ENCODE data around the gene VWA8.
"Not testable (repeated sequence)": the region's sequence is repeated elsewhere in the genome, so short reads cannot be mapped to it uniquely, and the experiment has no call there.

The VWA8 gene

DNA sequence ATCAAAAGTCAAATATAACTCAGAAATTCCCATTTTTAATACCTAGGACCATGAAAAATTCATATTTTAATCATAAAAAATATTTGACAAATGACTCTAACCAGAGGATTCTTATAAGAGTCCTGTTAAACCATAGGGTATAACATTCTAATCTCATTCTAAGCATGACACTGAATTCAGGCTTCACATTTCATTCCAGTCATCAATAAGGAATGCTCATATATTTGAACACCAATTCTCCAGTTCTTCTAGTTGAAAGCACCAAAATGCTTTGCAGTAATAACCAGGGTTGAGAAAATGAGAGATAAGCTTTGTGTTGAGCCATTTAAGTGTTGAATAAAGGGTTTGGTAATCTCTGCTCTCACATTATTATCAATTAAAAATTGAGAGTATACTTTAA is 147.5 kb downstream of the VWA8 start:
- no peak for DNase-seq (ENCODE audit: low read depth, low spot score)
- no peak overlapping the region for H3K27ac ChIP-seq

DNA sequence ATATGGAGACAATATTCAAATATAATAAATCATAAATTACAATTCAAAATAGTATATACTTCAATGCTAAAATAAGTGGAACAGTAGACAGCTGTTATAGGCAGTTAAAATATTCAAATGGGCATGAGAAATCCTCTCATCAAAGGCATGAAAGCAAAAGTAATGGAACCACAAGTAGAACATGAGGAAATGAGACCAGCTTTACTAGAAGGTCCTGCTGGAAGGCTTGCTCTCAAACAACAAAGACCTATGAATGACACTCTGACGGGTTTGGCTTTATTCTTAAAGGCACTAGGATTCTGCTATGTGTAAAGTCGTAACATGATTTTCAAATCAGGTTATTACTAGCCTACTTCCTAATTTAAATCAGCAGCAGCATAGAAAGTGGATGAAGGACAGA is 148.1 kb downstream of the VWA8 start:
- DNase-seq (ENCODE audit: low read depth, low spot score): no peak
- no peak overlapping the region for H3K27ac ChIP-seq

DNA sequence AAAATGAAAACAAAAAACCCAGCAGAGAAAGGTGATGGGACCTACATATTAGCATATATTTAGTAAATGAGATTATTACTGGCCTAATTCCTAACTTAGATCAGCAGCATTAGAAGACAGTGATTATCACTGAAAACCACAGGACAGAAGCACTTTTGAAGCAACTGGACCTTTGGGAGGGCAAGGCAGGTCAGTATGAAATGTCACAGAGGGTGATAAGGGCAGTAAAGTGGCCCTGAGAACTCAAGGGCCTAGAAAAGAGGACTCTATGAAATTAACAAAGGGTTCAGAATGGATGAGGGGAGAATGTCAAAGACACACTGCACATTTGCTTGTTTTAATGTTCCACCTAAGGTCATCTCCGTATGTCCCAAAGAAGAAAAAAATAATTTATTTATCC is 148.7 kb downstream of the VWA8 start:
- no peak overlapping the region for H3K27ac ChIP-seq
- no peak for DNase-seq (ENCODE audit: low read depth, low spot score)

DNA sequence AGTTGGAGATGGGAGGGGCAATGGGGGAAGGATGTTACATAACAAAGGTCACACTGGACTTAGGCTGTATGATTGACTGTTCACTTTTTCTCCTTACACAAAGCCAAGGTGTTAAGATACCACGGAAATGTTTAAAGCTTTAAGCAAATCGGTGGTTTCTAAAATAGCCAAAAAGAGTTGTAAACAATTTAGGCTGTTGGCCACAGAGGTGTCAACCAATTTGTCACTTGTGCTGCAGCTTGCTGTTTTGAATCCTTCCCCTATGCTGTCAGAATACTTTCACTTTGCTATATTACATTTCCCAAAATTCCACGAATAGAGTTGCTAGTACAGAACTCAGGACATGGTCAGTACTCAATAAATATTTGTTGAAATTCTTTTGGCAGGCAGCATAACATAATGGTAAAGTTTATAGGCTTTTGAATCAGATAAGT is 149.3 kb downstream of the VWA8 start:
- no peak for DNase-seq (ENCODE audit: low read depth, low spot score)

DNA sequence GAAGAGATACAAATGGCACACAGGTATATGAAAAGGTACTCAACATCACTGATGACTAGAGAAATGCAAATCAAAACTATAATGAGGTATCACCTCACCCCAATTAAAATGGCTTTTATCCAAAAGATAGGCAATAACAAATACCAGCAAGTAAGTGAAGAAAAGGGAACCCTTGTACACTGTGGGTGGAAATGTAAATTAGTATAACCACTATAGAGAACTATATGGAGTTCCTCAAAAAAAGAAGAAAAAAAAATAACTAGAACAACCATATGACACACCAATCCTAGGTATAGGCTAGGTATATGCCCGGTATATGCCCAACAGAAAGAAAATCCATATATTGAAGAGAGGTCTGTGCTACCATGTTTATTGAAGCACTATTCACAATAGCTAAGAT is 150.9 kb downstream of the VWA8 start:
- no peak overlapping the region for H3K27ac ChIP-seq
- DNase-seq (ENCODE audit: low read depth, low spot score): no peak

More for the DNA sequence above, 149.3 kb downstream of the VWA8 start:
- H3K27ac ChIP-seq: no peak overlapping the region

DNA sequence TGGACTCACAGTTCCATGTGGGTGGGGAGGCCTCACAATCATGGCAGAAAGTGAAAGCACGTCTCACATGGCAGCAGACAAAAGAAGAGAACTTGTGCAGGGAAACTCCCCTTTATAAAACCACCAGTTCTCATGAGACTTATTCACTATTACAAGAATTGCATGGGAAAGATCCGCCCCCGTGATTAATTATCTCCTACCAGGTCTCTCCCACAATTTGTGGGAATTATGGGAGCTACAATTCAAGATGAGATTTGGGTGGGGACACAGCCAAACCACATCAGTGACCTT is 157.5 kb downstream of the VWA8 start:
- peak overlapping the region; percentile 70 for H3K27ac ChIP-seq
- not testable (repeated sequence) for DNase-seq (ENCODE audit: low read depth, low spot score)

DNA sequence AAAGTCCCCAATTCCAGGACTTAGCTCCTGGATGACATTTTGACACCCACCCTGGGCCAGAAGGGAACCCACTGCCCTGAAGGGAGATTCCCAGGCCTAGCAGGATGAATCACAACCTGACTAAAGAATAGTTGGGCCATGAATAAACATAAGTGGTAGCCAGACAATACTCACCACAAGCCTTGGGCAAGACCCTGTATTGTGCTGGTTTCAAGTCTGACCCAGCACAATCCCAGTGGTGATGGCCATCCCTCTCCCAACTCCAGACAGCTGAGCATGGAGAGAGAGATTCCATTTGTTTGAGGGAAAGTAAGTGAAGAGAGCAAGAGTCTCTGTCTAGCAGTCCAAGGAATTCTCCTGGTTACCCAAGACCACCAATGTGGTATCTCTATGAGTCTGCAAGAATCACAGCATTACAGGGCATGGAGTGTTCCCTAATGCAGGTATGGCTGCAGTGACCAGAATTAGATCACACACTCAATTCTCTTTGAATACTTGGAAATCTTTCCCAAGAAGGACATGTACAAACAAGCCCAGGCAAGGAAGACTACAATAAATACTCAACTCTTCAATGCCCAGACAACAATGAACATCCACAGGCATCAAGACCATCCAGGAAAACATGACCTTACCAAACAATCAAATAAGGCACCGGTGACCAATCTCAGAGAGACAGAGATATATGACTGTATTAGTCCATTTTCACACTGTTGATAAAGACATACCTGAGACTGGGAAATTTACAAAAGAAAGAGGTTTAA is 158.0 kb downstream of the VWA8 start:
- H3K27ac ChIP-seq: peak overlapping the region; percentile 70
- DNase-seq (ENCODE audit: low read depth, low spot score): peak; percentile 74

DNA sequence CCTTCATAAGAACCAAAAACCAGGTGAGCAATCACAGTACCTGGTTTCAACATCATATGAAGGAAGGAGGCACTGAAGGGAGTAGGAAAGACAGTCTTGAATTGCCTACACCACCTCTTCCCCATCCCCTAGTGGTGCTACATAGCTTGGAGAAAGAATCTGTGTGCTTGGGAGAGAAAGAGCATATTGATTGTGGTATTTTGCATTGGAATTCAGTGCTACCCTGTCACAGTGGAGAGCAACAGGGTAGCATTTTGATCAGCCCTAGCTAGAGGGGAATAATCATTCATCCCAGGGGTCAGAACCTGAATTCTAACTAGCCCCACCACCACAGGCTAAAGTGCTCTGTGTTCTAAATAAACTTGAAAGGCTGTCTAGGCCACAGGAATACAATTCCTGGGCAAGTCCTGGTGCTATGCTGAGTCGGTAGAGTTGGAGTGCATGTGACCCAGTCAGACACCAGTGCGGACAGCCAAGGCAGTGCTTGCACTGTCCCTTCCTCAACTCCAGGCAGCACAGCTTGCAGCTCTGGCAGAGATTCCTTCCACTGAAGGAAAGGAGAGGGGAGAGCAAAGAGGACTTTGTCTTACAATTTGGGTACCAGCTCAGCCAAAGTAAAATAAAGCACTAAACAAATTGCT is 158.7 kb downstream of the VWA8 start:
- no peak for DNase-seq (ENCODE audit: low read depth, low spot score)
- peak overlapping the region; percentile 70 for H3K27ac ChIP-seq

DNA sequence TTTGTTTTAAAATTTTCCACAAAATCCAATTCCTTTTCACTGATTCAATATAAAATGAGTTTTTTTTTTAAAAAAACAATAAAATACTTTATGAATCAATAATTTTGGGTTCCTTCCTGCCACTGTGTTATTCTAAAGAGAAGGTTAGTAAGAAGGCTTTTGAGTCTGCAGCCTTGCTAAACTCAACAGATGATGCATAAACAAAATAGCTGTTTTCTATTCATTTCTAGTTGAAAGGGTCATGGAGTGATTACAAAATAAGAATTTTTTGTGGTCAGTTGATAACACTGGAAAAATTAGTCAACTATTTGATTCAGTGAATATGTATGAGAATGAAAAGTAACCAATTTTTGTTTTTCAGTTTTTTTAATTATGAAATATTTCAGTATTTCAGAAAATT is 169.9 kb downstream of the VWA8 start:
- no peak for DNase-seq (ENCODE audit: low read depth, low spot score)
- no peak overlapping the region for H3K27ac ChIP-seq

DNA sequence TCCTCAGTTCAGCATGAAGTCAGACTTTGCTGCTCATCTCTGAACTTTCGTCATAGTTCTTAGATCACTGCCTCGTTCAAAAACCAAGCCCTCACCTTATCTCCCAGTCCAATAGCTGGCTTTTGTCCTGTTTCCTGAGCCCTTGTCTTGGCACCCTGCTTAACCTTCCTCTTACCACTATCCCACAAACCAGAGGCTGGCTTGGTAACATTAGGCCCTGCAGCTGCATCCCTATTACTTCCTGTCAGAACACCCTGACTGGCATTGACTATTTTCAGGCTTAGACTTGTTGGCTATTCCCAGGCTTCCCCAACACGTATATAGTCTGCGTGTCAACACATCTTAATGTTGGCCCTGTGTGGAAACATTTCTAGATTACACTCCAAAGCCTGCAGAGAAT is 172.4 kb downstream of the VWA8 start:
- no peak for DNase-seq (ENCODE audit: low read depth, low spot score)
- peak overlapping the region; percentile 24 for H3K27ac ChIP-seq

DNA sequence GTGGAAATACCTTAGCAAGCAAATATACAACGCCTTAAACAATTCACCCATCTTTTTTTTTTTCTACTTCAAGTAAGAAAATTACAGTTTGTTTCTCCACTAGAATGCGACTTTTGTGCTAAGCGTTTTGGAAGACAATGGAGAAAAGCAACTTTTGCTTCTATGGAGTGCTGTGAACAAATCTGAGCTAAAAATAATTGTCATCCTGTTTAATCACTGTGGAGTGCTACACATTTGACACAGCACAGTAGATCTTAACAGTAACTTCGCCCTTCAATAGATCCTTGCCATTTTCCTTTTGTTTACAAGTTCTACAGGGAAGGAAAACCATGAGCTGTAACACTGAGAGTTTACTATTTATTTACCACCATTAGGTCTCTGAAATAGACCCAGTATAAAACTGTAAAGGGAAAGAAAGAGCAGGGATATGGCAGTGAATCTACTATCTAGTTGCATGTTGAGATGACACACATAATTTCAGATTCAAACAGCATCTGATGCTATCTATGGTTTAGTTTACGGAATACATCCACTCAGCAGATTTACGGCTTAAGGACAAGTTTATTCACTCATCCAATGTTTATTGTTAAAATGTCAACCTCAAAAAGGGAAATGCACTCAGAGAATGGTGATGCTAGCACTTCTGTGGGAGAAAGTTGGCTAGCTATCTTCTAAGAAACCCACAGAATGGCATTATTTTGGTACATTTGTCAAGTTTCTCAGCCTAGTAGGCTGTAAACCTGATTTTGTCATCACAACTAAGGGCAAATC is 175.3 kb downstream of the VWA8 start:
- no peak for DNase-seq (ENCODE audit: low read depth, low spot score)
- H3K27ac ChIP-seq: no peak overlapping the region

DNA sequence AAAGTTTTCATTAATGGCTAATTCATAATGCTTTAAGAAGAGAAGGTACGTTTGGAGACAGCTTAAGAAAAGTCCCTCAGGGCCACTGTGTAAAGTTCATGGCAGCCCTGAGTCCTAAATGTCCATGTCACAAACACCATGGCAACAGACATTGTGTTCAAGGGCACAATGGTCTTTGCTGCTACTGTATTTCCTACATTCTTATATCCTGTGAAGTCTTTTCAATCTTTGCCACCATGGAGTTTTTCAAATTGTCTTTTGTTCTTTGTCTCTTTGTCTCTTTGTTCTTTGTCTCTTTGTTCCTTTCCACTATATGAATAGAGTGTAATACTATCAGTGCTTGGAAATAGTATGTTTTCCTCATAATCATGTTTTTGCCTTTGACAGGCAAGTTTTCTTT is 178.8 kb downstream of the VWA8 start:
- no peak overlapping the region for H3K27ac ChIP-seq
- no peak for DNase-seq (ENCODE audit: low read depth, low spot score)

DNA sequence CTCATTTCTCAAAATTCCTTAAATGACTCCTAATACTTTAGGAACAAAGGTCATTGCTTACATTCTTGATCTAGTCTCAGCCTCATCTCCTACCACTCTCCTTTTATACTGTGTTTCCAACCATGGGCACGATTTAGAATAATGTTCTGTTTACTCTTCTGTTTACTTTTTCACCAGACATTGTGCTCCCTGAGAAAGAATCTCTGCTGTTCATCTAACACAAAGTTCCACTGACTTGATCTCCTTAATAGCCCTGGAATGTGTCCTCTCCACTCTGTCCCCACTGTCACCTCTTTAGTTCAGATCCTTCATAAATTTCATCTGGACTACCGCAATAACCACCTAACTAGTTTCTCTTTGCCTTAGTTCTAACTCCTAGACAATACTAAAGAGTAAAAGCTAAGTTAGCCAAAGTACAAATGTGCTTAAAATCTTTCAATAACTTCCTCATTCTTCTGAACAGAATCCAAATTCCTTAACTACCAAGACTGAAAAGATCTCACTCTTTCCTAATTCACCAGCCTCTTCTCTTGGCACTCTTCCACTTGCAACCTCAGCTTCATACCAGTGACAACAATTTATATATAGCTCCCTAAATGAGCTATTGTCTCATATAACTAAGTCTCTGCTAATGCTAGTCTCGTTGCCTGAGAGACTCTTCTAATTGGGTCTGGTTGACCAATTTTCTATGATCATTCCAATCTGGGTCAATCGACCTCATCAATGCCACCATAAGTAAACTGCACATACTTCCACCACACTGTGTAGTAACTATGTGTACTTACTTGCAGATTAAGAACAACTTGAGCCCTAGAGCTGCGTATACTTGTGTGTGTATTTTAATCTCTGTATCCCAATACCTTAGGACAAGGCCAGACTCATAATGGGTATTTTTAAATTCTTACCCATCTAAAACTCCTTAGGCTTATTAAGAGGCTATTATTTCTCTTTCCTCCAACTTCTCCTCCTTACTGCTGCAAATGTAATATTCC is 179.9 kb downstream of the VWA8 start:
- H3K27ac ChIP-seq: no peak overlapping the region
- no peak for DNase-seq (ENCODE audit: low read depth, low spot score)

DNA sequence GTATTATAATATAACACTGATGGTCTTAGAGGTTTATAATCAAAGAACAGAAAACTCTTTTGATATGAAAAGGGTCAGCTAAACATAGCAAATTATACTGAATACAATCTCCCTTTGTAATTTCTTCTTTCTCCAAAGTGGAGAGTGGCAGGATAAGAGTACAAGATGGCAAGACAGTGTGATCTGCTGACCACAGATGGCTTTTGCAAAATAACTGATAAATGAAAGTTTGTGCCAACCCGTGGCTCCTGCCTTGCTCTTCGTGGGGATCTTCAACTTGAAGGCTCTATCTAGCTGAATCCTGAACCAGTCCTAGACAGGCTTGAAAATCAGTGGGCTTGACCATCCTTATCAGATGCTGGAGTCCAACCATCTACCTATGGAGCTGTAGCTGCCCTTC is 185.7 kb downstream of the VWA8 start:
- no peak overlapping the region for H3K27ac ChIP-seq
- DNase-seq (ENCODE audit: low read depth, low spot score): no peak

DNA sequence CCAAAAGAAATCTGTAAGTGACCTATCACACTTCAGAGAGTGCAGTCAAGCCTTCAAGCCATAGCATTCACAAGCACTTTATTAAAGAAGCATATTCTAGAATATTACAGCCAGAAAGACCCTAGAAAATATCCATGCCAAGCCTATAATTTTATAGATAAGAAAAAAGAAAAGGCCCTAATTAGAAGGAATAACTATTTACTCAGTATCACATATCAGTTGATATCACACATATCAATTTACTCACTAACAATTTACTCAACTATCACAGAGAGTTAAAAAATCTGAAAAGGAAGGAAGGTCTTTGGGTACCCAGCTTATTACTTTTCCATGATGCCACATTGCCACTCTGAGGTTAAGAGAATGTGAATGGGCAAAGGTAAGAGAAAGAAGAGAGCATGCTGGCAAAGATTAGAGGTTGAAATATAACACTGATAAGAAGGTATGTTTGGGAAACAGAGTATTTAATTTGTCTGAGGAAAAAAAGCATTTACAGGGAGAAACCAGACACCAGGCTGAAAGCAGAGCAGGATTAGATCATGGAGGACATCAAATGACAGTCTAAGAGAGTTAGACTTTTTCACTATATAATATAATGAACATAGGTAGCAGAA is 186.2 kb downstream of the VWA8 start:
- DNase-seq (ENCODE audit: low read depth, low spot score): no peak
- H3K27ac ChIP-seq: no peak overlapping the region

DNA sequence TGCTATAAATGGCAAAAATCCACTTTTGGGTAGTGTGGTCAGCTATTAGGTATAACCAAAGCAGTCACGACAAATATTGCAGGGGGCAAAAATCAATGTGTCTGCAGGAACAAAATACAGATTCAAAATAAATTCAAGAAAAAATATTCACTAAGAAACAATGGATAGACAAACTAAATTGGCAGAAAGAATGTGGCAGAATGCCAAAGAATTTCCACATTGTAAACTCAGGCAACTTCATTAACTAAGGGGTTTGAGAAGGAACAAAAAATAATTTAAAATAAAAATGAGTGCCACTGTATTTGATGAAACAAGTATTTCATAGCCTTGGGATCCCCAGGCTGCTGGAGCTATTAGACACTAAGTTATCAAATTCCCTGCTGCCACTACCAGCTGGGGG is 193.1 kb downstream of the VWA8 start:
- H3K27ac ChIP-seq: no peak overlapping the region
- no peak for DNase-seq (ENCODE audit: low read depth, low spot score)

DNA sequence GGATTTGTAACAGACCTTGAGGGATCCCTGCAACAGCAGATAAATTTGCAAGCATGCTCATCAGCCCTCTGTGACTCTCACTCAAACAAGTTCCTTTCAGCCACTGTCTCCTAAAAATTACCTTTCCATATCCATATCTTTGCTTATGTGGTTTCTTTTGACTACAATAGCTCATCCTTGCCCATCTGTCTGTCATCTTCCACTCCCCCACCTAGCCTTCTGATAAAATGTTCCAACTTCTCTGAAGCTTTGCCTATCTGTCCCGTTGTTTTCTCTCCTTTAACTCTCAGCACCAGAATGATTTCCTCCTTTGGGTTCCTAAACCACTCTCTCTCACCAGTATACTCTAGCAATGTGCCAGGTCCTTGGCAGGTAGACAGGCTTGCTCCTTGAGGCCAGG is 194.5 kb downstream of the VWA8 start:
- no peak for DNase-seq (ENCODE audit: low read depth, low spot score)
- no peak overlapping the region for H3K27ac ChIP-seq

DNA sequence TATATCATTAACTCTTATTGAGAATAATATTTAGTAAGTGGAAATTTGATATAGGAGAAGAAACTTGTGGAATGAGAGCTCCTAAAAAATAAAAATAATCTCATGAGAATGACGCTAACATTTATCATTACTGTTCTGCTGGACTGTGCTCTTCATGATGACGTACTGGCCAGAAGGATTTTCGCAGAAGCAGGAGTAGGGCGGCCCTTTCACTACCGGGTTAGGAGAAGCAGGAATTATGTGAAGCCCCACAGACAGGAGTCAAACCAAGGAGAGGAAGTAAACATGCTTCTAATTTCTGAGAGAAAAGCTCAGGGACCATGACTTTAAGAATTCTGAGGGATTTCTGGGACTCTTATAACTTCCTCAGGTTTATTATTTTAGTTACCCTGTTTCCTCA is 195.1 kb downstream of the VWA8 start:
- no peak for DNase-seq (ENCODE audit: low read depth, low spot score)
- no peak overlapping the region for H3K27ac ChIP-seq

DNA sequence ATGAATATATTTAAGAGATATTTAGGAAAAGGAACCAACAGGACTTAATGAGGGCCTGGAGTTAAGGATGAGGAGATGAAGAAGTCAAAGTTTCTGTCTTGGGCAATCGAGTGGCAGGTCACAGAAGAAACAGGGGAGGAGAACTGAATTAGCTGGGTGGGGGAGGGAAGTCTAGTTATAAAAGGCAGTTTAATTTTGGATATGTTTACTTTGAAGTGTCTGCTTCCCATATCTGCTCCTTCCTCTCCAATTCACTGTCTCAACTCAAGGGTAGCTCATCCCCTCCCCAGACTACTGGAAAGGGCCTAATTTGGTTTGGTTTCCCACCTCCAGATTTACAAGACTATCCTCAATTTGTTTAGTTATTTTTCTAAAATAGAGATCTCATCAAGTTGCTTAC is 195.9 kb downstream of the VWA8 start:
- DNase-seq (ENCODE audit: low read depth, low spot score): no peak
- H3K27ac ChIP-seq: no peak overlapping the region

DNA sequence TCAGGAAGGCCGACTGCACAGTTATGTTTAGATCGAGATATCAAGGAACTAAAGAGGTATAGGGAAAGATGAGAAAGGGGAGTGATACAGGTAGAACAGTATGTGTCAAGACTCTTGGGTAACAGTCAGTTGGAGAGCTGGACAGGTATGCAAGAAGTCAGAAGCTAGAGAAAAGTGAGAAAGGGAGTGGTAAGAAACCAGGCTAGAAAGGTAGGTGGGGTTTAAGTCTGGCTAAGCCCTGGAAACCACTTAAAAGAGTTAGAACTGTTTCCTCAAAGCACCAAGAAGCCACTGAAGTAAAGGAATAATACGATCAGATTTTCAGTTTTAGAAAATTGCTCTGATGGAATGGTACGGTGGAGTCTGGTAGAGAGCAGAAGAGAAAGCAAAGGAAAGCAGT is 196.4 kb downstream of the VWA8 start:
- H3K27ac ChIP-seq: no peak overlapping the region
- no peak for DNase-seq (ENCODE audit: low read depth, low spot score)

Data from epithelial cell of prostate (primary cell).